HepG2 (cell line): ENCODE results near the gene MOV10L1. TPM values are rescaled to one million over a fixed set of nuclear protein-coding genes. Genes with fewer than 3 reads are reported as not detected.

Source experiments
- polyA plus RNA-seq, 8 experiments: library from polyadenylated mRNA; depleted of rRNA in 3 of 8; stranded (reverse) in 7 of 8; unstranded in 1 of 8; fragments of >200 nt; fragmentation: Illumina TruSeq in 4 of 8; extraction: Trizol in 4 of 8; gene quantifications; 2 replicates each; pipeline versions ENCODE4 v1.2.1 to v1.2.3, GENCODE V29; 2011 to 2016; ENCODE audit warnings: low read depth in 4 of 8, missing spikeins in 1 of 8, mixed read lengths in 1 of 8; ENCODE audit not compliant: insufficient read depth in 1 of 8
- total RNA-seq, 5 experiments: library from RNA; depleted of rRNA; stranded (reverse); fragments of >200 nt; fragmentation: Illumina TruSeq; extraction: Trizol; gene quantifications; 2 replicates each; pipeline ENCODE4 v1.2.3, GENCODE V29; 2016; ENCODE audit warnings: low read depth in 1 of 5

The MOV10L1 gene
- total and polyA plus RNA-seq, 2 of the 13 experiments (the other 11 are each of a cell fraction or from before 2014, with no cell fraction given): 0.11 to 0.12 TPM

Other genes with a start within 250 kb of the MOV10L1 start
- gene ZBED4, start 236.2 kb upstream of the MOV10L1 start, total RNA-seq (2016; rRNA removed; fragmentation: Illumina TruSeq; extraction: Trizol): 9.6 and 11.9 TPM in 2 replicates
- gene ZBED4, start 236.2 kb upstream of the MOV10L1 start, polyA plus RNA-seq (2011; rRNA removed): 5.4 and 6.0 TPM in 2 replicates
- gene ALG12, start 171.6 kb upstream of the MOV10L1 start, total RNA-seq (2016; rRNA removed; fragmentation: Illumina TruSeq; extraction: Trizol): 6.6 and 15.8 TPM in 2 replicates
- gene ALG12, start 171.6 kb upstream of the MOV10L1 start, polyA plus RNA-seq (2011; rRNA removed): 7.8 and 9.5 TPM in 2 replicates
- 19.6 and 44.7 TPM in 2 replicates for gene CRELD2, start 171.4 kb upstream of the MOV10L1 start, total RNA-seq (2016; rRNA removed; fragmentation: Illumina TruSeq; extraction: Trizol)
- gene CRELD2, start 171.4 kb upstream of the MOV10L1 start, polyA plus RNA-seq (2011; rRNA removed): 17.2 and 20.2 TPM in 2 replicates
- gene PIM3, start 129.2 kb upstream of the MOV10L1 start, total RNA-seq (2016; rRNA removed; fragmentation: Illumina TruSeq; extraction: Trizol): 18.2 and 31.2 TPM in 2 replicates
- 21.6 and 24.1 TPM in 2 replicates for gene PIM3, start 129.2 kb upstream of the MOV10L1 start, polyA plus RNA-seq (2011; rRNA removed)
- gene IL17REL, start 77.2 kb upstream of the MOV10L1 start, total RNA-seq (2016; rRNA removed; fragmentation: Illumina TruSeq; extraction: Trizol): not detected in 2 replicates
- gene IL17REL, start 77.2 kb upstream of the MOV10L1 start, polyA plus RNA-seq (2011; rRNA removed): not detected in 2 replicates
- gene TTLL8, start 31.7 kb upstream of the MOV10L1 start, total RNA-seq (2016; rRNA removed; fragmentation: Illumina TruSeq; extraction: Trizol): not detected in 2 replicates
- gene TTLL8, start 31.7 kb upstream of the MOV10L1 start, polyA plus RNA-seq (2011; rRNA removed): not detected in 2 replicates
- not detected in 2 replicates for gene MLC1, start 4.6 kb upstream of the MOV10L1 start, total RNA-seq (2016; rRNA removed; fragmentation: Illumina TruSeq; extraction: Trizol)
- gene MLC1, start 4.6 kb upstream of the MOV10L1 start, polyA plus RNA-seq (2011; rRNA removed): not detected in 2 replicates
- 0.15 and 0.58 TPM in 2 replicates for gene PANX2, start 80.7 kb downstream of the MOV10L1 start, total RNA-seq (2016; rRNA removed; fragmentation: Illumina TruSeq; extraction: Trizol)
- gene PANX2, start 80.7 kb downstream of the MOV10L1 start, polyA plus RNA-seq (2011; rRNA removed): 1.1 TPM in 2 replicates
- gene TRABD, start 95.9 kb downstream of the MOV10L1 start, total RNA-seq (2016; rRNA removed; fragmentation: Illumina TruSeq; extraction: Trizol): 16.2 and 21.5 TPM in 2 replicates
- 28.9 and 36.8 TPM in 2 replicates for gene TRABD, start 95.9 kb downstream of the MOV10L1 start, polyA plus RNA-seq (2011; rRNA removed)
- gene SELENOO, start 111.0 kb downstream of the MOV10L1 start, total RNA-seq (2016; rRNA removed; fragmentation: Illumina TruSeq; extraction: Trizol): 12.5 and 19.0 TPM in 2 replicates
- gene SELENOO, start 111.0 kb downstream of the MOV10L1 start, polyA plus RNA-seq (2011; rRNA removed): 14.4 and 18.7 TPM in 2 replicates
- gene TUBGCP6, start 155.0 kb downstream of the MOV10L1 start, total RNA-seq (2016; rRNA removed; fragmentation: Illumina TruSeq; extraction: Trizol): 5.8 and 15.7 TPM in 2 replicates
- 14.6 and 23.7 TPM in 2 replicates for gene TUBGCP6, start 155.0 kb downstream of the MOV10L1 start, polyA plus RNA-seq (2011; rRNA removed)
- 4.0 and 13.9 TPM in 2 replicates for gene HDAC10, start 161.3 kb downstream of the MOV10L1 start, total RNA-seq (2016; rRNA removed; fragmentation: Illumina TruSeq; extraction: Trizol)
- 14.9 and 19.7 TPM in 2 replicates for gene HDAC10, start 161.3 kb downstream of the MOV10L1 start, polyA plus RNA-seq (2011; rRNA removed)
- gene MAPK12, start 171.7 kb downstream of the MOV10L1 start, total RNA-seq (2016; rRNA removed; fragmentation: Illumina TruSeq; extraction: Trizol): 15.0 and 23.3 TPM in 2 replicates
- gene MAPK12, start 171.7 kb downstream of the MOV10L1 start, polyA plus RNA-seq (2011; rRNA removed): 22.2 and 22.8 TPM in 2 replicates
- gene MAPK11, start 180.4 kb downstream of the MOV10L1 start, total RNA-seq (2016; rRNA removed; fragmentation: Illumina TruSeq; extraction: Trizol): 0.15 TPM in 1 of 2 replicates, not detected in the other
- 0.17 and 0.46 TPM in 2 replicates for gene MAPK11, start 180.4 kb downstream of the MOV10L1 start, polyA plus RNA-seq (2011; rRNA removed)
- gene PLXNB2, start 217.6 kb downstream of the MOV10L1 start, total RNA-seq (2016; rRNA removed; fragmentation: Illumina TruSeq; extraction: Trizol): 19.3 and 32.6 TPM in 2 replicates
- gene PLXNB2, start 217.6 kb downstream of the MOV10L1 start, polyA plus RNA-seq (2011; rRNA removed): 68.9 and 79.4 TPM in 2 replicates
- gene DENND6B, start 237.0 kb downstream of the MOV10L1 start, total RNA-seq (2016; rRNA removed; fragmentation: Illumina TruSeq; extraction: Trizol): 0.84 and 0.95 TPM in 2 replicates
- 3.8 and 4.2 TPM in 2 replicates for gene DENND6B, start 237.0 kb downstream of the MOV10L1 start, polyA plus RNA-seq (2011; rRNA removed)